ENCODE results near the gene FOXM1. TPM values are rescaled to one million over a fixed set of nuclear protein-coding genes. Genes with fewer than 3 reads are reported as not detected.
A peak's percentile ranks its signal among the peaks of the same experiment; 100 is the strongest.

Gene FOXM1
- total RNA-seq, 1 experiment from 2014 or later: 118 TPM

GRCh38 chr12:2890388-2891239, 13.6 kb upstream of the FOXM1 start, which contains the start of gene TULP3 (continued):
- TF ChIP-seq, protein P1, sequence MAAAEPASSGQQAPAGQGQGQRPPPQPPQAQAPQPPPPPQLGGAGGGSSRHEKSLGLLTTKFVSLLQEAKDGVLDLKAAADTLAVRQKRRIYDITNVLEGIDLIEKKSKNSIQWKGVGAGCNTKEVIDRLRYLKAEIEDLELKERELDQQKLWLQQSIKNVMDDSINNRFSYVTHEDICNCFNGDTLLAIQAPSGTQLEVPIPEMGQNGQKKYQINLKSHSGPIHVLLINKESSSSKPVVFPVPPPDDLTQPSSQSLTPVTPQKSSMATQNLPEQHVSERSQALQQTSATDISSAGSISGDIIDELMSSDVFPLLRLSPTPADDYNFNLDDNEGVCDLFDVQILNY (CRISPR knock-in tag; IDR thresholded peaks at IDR 0.05): peak; percentile 87
- TF ChIP-seq, protein P2, sequence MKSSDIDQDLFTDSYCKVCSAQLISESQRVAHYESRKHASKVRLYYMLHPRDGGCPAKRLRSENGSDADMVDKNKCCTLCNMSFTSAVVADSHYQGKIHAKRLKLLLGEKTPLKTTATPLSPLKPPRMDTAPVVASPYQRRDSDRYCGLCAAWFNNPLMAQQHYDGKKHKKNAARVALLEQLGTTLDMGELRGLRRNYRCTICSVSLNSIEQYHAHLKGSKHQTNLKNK (CRISPR knock-in tag; IDR thresholded peaks at IDR 0.05): 0 out of 2 replicates have a peak, but pooled peaks have one; percentile 41
- TF ChIP-seq ZNF532 (CRISPR knock-in tag; IDR thresholded peaks at IDR 0.05; ENCODE audit: borderline replicate concordance) (peak; percentile 82), CREB1 (CRISPR knock-in tag; IDR thresholded peaks at IDR 0.05) (no peak; the same call in 1 of the 2 replicates), USF2 (CRISPR knock-in tag; IDR thresholded peaks at IDR 0.05) (peak; percentile 42; the same call in 1 of the 2 replicates), E2F4 (CRISPR knock-in tag; IDR thresholded peaks at IDR 0.05; ENCODE audit: borderline replicate concordance, low read depth) (no peak), ATF1 (CRISPR knock-in tag; IDR thresholded peaks at IDR 0.05) (no peak), HMGA2 (CRISPR knock-in tag; IDR thresholded peaks at IDR 0.05) (no peak), MLX (CRISPR knock-in tag; IDR thresholded peaks at IDR 0.05) (no peak), FOXP1 (CRISPR knock-in tag; IDR thresholded peaks at IDR 0.05; ENCODE audit: borderline replicate concordance) (peak; percentile 83), NFATC4 (CRISPR knock-in tag; IDR thresholded peaks at IDR 0.05) (no peak; the same call in 1 of the 2 replicates), ZBTB43 (CRISPR knock-in tag; IDR thresholded peaks at IDR 0.05) (no peak; the same call in 1 of the 2 replicates)
- TF ChIP-seq, protein P3, sequence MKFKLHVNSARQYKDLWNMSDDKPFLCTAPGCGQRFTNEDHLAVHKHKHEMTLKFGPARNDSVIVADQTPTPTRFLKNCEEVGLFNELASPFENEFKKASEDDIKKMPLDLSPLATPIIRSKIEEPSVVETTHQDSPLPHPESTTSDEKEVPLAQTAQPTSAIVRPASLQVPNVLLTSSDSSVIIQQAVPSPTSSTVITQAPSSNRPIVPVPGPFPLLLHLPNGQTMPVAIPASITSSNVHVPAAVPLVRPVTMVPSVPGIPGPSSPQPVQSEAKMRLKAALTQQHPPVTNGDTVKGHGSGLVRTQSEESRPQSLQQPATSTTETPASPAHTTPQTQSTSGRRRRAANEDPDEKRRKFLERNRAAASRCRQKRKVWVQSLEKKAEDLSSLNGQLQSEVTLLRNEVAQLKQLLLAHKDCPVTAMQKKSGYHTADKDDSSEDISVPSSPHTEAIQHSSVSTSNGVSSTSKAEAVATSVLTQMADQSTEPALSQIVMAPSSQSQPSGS (CRISPR knock-in tag; IDR thresholded peaks at IDR 0.05; ENCODE audit: borderline replicate concordance, low read depth): no peak
- TF ChIP-seq, protein P4, sequence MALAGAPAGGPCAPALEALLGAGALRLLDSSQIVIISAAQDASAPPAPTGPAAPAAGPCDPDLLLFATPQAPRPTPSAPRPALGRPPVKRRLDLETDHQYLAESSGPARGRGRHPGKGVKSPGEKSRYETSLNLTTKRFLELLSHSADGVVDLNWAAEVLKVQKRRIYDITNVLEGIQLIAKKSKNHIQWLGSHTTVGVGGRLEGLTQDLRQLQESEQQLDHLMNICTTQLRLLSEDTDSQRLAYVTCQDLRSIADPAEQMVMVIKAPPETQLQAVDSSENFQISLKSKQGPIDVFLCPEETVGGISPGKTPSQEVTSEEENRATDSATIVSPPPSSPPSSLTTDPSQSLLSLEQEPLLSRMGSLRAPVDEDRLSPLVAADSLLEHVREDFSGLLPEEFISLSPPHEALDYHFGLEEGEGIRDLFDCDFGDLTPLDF (CRISPR knock-in tag; IDR thresholded peaks at IDR 0.05): 0 out of 2 replicates have a peak, but pooled peaks have one; percentile 32
- TF ChIP-seq, protein P5, sequence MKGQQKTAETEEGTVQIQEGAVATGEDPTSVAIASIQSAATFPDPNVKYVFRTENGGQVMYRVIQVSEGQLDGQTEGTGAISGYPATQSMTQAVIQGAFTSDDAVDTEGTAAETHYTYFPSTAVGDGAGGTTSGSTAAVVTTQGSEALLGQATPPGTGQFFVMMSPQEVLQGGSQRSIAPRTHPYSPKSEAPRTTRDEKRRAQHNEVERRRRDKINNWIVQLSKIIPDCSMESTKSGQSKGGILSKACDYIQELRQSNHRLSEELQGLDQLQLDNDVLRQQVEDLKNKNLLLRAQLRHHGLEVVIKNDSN (CRISPR knock-in tag; IDR thresholded peaks at IDR 0.05): peak; percentile 61; the same call in 1 of the 2 replicates
- TF ChIP-seq, protein P6, sequence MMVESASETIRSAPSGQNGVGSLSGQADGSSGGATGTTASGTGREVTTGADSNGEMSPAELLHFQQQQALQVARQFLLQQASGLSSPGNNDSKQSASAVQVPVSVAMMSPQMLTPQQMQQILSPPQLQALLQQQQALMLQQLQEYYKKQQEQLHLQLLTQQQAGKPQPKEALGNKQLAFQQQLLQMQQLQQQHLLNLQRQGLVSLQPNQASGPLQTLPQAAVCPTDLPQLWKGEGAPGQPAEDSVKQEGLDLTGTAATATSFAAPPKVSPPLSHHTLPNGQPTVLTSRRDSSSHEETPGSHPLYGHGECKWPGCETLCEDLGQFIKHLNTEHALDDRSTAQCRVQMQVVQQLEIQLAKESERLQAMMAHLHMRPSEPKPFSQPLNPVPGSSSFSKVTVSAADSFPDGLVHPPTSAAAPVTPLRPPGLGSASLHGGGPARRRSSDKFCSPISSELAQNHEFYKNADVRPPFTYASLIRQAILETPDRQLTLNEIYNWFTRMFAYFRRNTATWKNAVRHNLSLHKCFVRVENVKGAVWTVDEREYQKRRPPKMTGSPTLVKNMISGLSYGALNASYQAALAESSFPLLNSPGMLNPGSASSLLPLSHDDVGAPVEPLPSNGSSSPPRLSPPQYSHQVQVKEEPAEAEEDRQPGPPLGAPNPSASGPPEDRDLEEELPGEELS (CRISPR knock-in tag; IDR thresholded peaks at IDR 0.05): peak; percentile 78; the same call in 1 of the 2 replicates
- TF ChIP-seq, protein P7, sequence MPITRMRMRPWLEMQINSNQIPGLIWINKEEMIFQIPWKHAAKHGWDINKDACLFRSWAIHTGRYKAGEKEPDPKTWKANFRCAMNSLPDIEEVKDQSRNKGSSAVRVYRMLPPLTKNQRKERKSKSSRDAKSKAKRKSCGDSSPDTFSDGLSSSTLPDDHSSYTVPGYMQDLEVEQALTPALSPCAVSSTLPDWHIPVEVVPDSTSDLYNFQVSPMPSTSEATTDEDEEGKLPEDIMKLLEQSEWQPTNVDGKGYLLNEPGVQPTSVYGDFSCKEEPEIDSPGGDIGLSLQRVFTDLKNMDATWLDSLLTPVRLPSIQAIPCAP (CRISPR knock-in tag; IDR thresholded peaks at IDR 0.05): 0 out of 2 replicates have a peak, but pooled peaks have one; percentile 25
